Measurements from ENCODE around the gene TM9SF1.

TM9SF1 gene

GRCh38 chr14:24189460-24189859 lies 5.8 kb downstream of the TM9SF1 start:
- no peak overlapping the region for H3K4me3 ChIP-seq (ENCODE audit: low read length)
- no peak for TF ChIP-seq CTCF (conservative IDR thresholded peaks at IDR 0.05; ENCODE audit: low read length)
- no peak for DNase-seq (ENCODE audit: low read depth)

GRCh38 chr14:24189059-24189375 lies 6.2 kb downstream of the TM9SF1 start:
- no peak for TF ChIP-seq CTCF (conservative IDR thresholded peaks at IDR 0.05; ENCODE audit: low read length)
- DNase-seq (ENCODE audit: low read depth), result no peak
- peak overlapping the region; percentile 30; the same call in 1 of the 2 replicates for H3K4me3 ChIP-seq (ENCODE audit: low read length)

GRCh38 chr14:24188251-24189058 lies 6.8 kb downstream of the TM9SF1 start, which contains the start of gene IPO4:
IPO4 (minus strand) TSS chr14:24188816; CDS start chr14:24188787, 29 bp downstream.
- DNase-seq (ENCODE audit: low read depth), result peak; percentile 98
- peak within 1 kb of the TSS; percentile 83 for H3K4me3 ChIP-seq (ENCODE audit: low read length)
- TF ChIP-seq CTCF (conservative IDR thresholded peaks at IDR 0.05; ENCODE audit: low read length), result no peak

GRCh38 chr14:24187539-24187915 lies 7.7 kb downstream of the TM9SF1 start:
- DNase-seq (ENCODE audit: low read depth), result no peak
- no peak for TF ChIP-seq CTCF (conservative IDR thresholded peaks at IDR 0.05; ENCODE audit: low read length)
- peak overlapping the region; percentile 83 for H3K4me3 ChIP-seq (ENCODE audit: low read length)

- DNase-seq (ENCODE audit: low read depth), result no peak
- no peak for TF ChIP-seq CTCF (conservative IDR thresholded peaks at IDR 0.05; ENCODE audit: low read length)
- H3K4me3 ChIP-seq (ENCODE audit: low read length), result no peak overlapping the region; the same call in 1 of the 2 replicates
These were observed 8.3 kb downstream of the TM9SF1 start for GRCh38 chr14:24186831-24187538.

GRCh38 chr14:24185741-24186140 lies 9.5 kb downstream of the TM9SF1 start:
- no peak for DNase-seq (ENCODE audit: low read depth)
- H3K4me3 ChIP-seq (ENCODE audit: low read length), result no peak overlapping the region
- no peak for TF ChIP-seq CTCF (conservative IDR thresholded peaks at IDR 0.05; ENCODE audit: low read length)

- no peak for TF ChIP-seq CTCF (conservative IDR thresholded peaks at IDR 0.05; ENCODE audit: low read length)
- no peak for DNase-seq (ENCODE audit: low read depth)
- no peak overlapping the region for H3K4me3 ChIP-seq (ENCODE audit: low read length)
These were observed 10.2 kb downstream of the TM9SF1 start for GRCh38 chr14:24185026-24185425.
